Measurements from ENCODE around the gene PNLIPRP1. TPM values are rescaled to one million over a fixed set of nuclear protein-coding genes. Genes with fewer than 3 reads are reported as not detected.

Gene PNLIPRP1
- total and polyA plus RNA-seq, 4 donors = not detected

GRCh38 chr10:116565534-116565933 lies 25.2 kb upstream of the PNLIPRP1 start:
- no peak overlapping the region for H3K27ac ChIP-seq (ENCODE audit: low read depth, low read length)
- no peaks in the 10 kb centered on the region for H3K36me3 ChIP-seq (ENCODE audit: control insufficient read depth, insufficient read depth, low read length)
- no peaks in the 10 kb centered on the region for H3K27me3 ChIP-seq (ENCODE audit: control insufficient read depth, insufficient read depth, low read length)
- DNase-seq (ENCODE audit: low read depth in 4 of 6, low spot score in 6 of 6) = no peak
- H3K4me3 ChIP-seq (ENCODE audit: low read depth, low read length) = no peak overlapping the region
- H3K4me1 ChIP-seq (ENCODE audit: control insufficient read depth, insufficient read depth, low read length) = no peaks in the 10 kb centered on the region
- WGBS (ENCODE audit: insufficient coverage) = 100% methylated on average over 4 of the region's 8 CpGs
- no peaks in the 10 kb centered on the region for H3K9me3 ChIP-seq (ENCODE audit: control insufficient read depth, insufficient read depth, low read length)

GRCh38 chr10:116566932-116567331 lies 23.8 kb upstream of the PNLIPRP1 start:
- H3K36me3 ChIP-seq (ENCODE audit: control insufficient read depth, insufficient read depth, low read length) = no peaks in the 10 kb centered on the region
- H3K9me3 ChIP-seq (ENCODE audit: control insufficient read depth, insufficient read depth, low read length) = no peaks in the 10 kb centered on the region
- H3K4me1 ChIP-seq (ENCODE audit: control insufficient read depth, insufficient read depth, low read length) = no peaks in the 10 kb centered on the region
- no peak overlapping the region for H3K4me3 ChIP-seq (ENCODE audit: low read depth, low read length)
- no peak for DNase-seq (ENCODE audit: low read depth in 4 of 6, low spot score in 6 of 6)
- no peak overlapping the region for H3K27ac ChIP-seq (ENCODE audit: low read depth, low read length)
- no peaks in the 10 kb centered on the region for H3K27me3 ChIP-seq (ENCODE audit: control insufficient read depth, insufficient read depth, low read length)

GRCh38 chr10:116567335-116567734 lies 23.4 kb upstream of the PNLIPRP1 start:
- H3K36me3 ChIP-seq (ENCODE audit: control insufficient read depth, insufficient read depth, low read length) = no peaks in the 10 kb centered on the region
- H3K27me3 ChIP-seq (ENCODE audit: control insufficient read depth, insufficient read depth, low read length) = no peaks in the 10 kb centered on the region
- no peak for DNase-seq (ENCODE audit: low read depth in 4 of 6, low spot score in 6 of 6)
- H3K4me3 ChIP-seq (ENCODE audit: low read depth, low read length) = no peak overlapping the region
- no peak overlapping the region for H3K27ac ChIP-seq (ENCODE audit: low read depth, low read length)
- no CpG with 5 or more reads among the region's 3 CpGs for WGBS (ENCODE audit: insufficient coverage)
- no peaks in the 10 kb centered on the region for H3K9me3 ChIP-seq (ENCODE audit: control insufficient read depth, insufficient read depth, low read length)
- H3K4me1 ChIP-seq (ENCODE audit: control insufficient read depth, insufficient read depth, low read length) = no peaks in the 10 kb centered on the region

GRCh38 chr10:116574797-116575196 lies 16.0 kb upstream of the PNLIPRP1 start:
- no peak overlapping the region for H3K27ac ChIP-seq (ENCODE audit: low read depth, low read length)
- no peak for DNase-seq (ENCODE audit: low read depth in 4 of 6, low spot score in 6 of 6)
- H3K36me3 ChIP-seq (ENCODE audit: control insufficient read depth, insufficient read depth, low read length) = no peaks in the 10 kb centered on the region
- WGBS (ENCODE audit: insufficient coverage) = 100% methylated on average over 1 of the region's 3 CpGs
- no peaks in the 10 kb centered on the region for H3K9me3 ChIP-seq (ENCODE audit: control insufficient read depth, insufficient read depth, low read length)
- no peaks in the 10 kb centered on the region for H3K4me1 ChIP-seq (ENCODE audit: control insufficient read depth, insufficient read depth, low read length)
- no peak overlapping the region for H3K4me3 ChIP-seq (ENCODE audit: low read depth, low read length)
- H3K27me3 ChIP-seq (ENCODE audit: control insufficient read depth, insufficient read depth, low read length) = no peaks in the 10 kb centered on the region

GRCh38 chr10:116587878-116588591 lies 2.7 kb upstream of the PNLIPRP1 start:
- Histone ChIP-seq H3K4me1 (ENCODE audit: control insufficient read depth, insufficient read depth, low read length) (no peaks in the 10 kb centered on the region), H3K36me3 (ENCODE audit: control insufficient read depth, insufficient read depth, low read length) (no peaks in the 10 kb centered on the region), H3K9me3 (ENCODE audit: control insufficient read depth, insufficient read depth, low read length) (no peaks in the 10 kb centered on the region), H3K4me3 (ENCODE audit: low read depth, low read length) (no peak overlapping the region), H3K27ac (ENCODE audit: low read depth, low read length) (no peak overlapping the region), H3K27me3 (ENCODE audit: control insufficient read depth, insufficient read depth, low read length) (no peaks in the 10 kb centered on the region)
- 100% methylated on average over 3 of the region's 8 CpGs for WGBS (ENCODE audit: insufficient coverage)
- DNase-seq (ENCODE audit: low read depth in 4 of 6, low spot score in 6 of 6) = no peak

- DNase-seq (ENCODE audit: low read depth in 4 of 6, low spot score in 6 of 6) = no peak
- H3K4me3 ChIP-seq (ENCODE audit: low read depth, low read length) = no peak overlapping the region
- WGBS (ENCODE audit: insufficient coverage) = 100% methylated on average over 2 of the region's 2 CpGs
- H3K27ac ChIP-seq (ENCODE audit: low read depth, low read length) = no peak overlapping the region
- no peaks in the 10 kb centered on the region for H3K36me3 ChIP-seq (ENCODE audit: control insufficient read depth, insufficient read depth, low read length)
- no peaks in the 10 kb centered on the region for H3K9me3 ChIP-seq (ENCODE audit: control insufficient read depth, insufficient read depth, low read length)
- H3K27me3 ChIP-seq (ENCODE audit: control insufficient read depth, insufficient read depth, low read length) = no peaks in the 10 kb centered on the region
- no peaks in the 10 kb centered on the region for H3K4me1 ChIP-seq (ENCODE audit: control insufficient read depth, insufficient read depth, low read length)
Observed at GRCh38 chr10:116588995-116589394, 1.8 kb upstream of the PNLIPRP1 start.

GRCh38 chr10:116589926-116590325 lies 833 bp upstream of the PNLIPRP1 start:
- Histone ChIP-seq H3K9me3 (ENCODE audit: control insufficient read depth, insufficient read depth, low read length) (no peaks in the 10 kb centered on the region), H3K4me3 (ENCODE audit: low read depth, low read length) (no peak overlapping the region), H3K27ac (ENCODE audit: low read depth, low read length) (no peak overlapping the region), H3K36me3 (ENCODE audit: control insufficient read depth, insufficient read depth, low read length) (no peaks in the 10 kb centered on the region), H3K4me1 (ENCODE audit: control insufficient read depth, insufficient read depth, low read length) (no peaks in the 10 kb centered on the region), H3K27me3 (ENCODE audit: control insufficient read depth, insufficient read depth, low read length) (no peaks in the 10 kb centered on the region)
- 73% methylated on average over 1 of the region's 2 CpGs for WGBS (ENCODE audit: insufficient coverage)
- no peak for DNase-seq (ENCODE audit: low read depth in 4 of 6, low spot score in 6 of 6)

GRCh38 chr10:116593139-116593740 lies 2.5 kb downstream of the PNLIPRP1 start:
- H3K9me3 ChIP-seq (ENCODE audit: control insufficient read depth, insufficient read depth, low read length) = no peaks in the 10 kb centered on the region
- no peak overlapping the region for H3K4me3 ChIP-seq (ENCODE audit: low read depth, low read length)
- H3K4me1 ChIP-seq (ENCODE audit: control insufficient read depth, insufficient read depth, low read length) = no peaks in the 10 kb centered on the region
- no peaks in the 10 kb centered on the region for H3K27me3 ChIP-seq (ENCODE audit: control insufficient read depth, insufficient read depth, low read length)
- H3K36me3 ChIP-seq (ENCODE audit: control insufficient read depth, insufficient read depth, low read length) = no peaks in the 10 kb centered on the region
- WGBS (ENCODE audit: insufficient coverage) = 89% methylated on average over 5 of the region's 5 CpGs
- no peak overlapping the region for H3K27ac ChIP-seq (ENCODE audit: low read depth, low read length)
- DNase-seq (ENCODE audit: low read depth in 4 of 6, low spot score in 6 of 6) = peak in 1 of 6 donors; percentile 5

- WGBS (ENCODE audit: insufficient coverage) = 89% methylated on average over 6 of the region's 7 CpGs
- Histone ChIP-seq H3K36me3 (ENCODE audit: control insufficient read depth, insufficient read depth, low read length) (no peaks in the 10 kb centered on the region), H3K4me1 (ENCODE audit: control insufficient read depth, insufficient read depth, low read length) (no peaks in the 10 kb centered on the region), H3K4me3 (ENCODE audit: low read depth, low read length) (no peak overlapping the region), H3K27ac (ENCODE audit: low read depth, low read length) (no peak overlapping the region), H3K9me3 (ENCODE audit: control insufficient read depth, insufficient read depth, low read length) (no peaks in the 10 kb centered on the region), H3K27me3 (ENCODE audit: control insufficient read depth, insufficient read depth, low read length) (no peaks in the 10 kb centered on the region)
- no peak for DNase-seq (ENCODE audit: low read depth in 4 of 6, low spot score in 6 of 6)
Observed at GRCh38 chr10:116594525-116595035, 3.8 kb downstream of the PNLIPRP1 start.

- Histone ChIP-seq H3K9me3 (ENCODE audit: control insufficient read depth, insufficient read depth, low read length) (no peaks in the 10 kb centered on the region), H3K4me3 (ENCODE audit: low read depth, low read length) (no peak overlapping the region), H3K36me3 (ENCODE audit: control insufficient read depth, insufficient read depth, low read length) (no peaks in the 10 kb centered on the region), H3K4me1 (ENCODE audit: control insufficient read depth, insufficient read depth, low read length) (no peaks in the 10 kb centered on the region), H3K27ac (ENCODE audit: low read depth, low read length) (no peak overlapping the region), H3K27me3 (ENCODE audit: control insufficient read depth, insufficient read depth, low read length) (no peaks in the 10 kb centered on the region)
- 86% methylated on average over 2 of the region's 2 CpGs for WGBS (ENCODE audit: insufficient coverage)
- DNase-seq (ENCODE audit: low read depth in 4 of 6, low spot score in 6 of 6) = no peak
Observed at GRCh38 chr10:116596062-116596461, 5.3 kb downstream of the PNLIPRP1 start.

Data from spinal cord (tissue), 10 donors.